GM18907 (cell line): ENCODE measurements around the gene KIAA0232.
"Not testable (repeated sequence)": the region's sequence is repeated elsewhere in the genome, so short reads cannot be mapped to it uniquely, and the experiment has no call there.

ENCODE experiments used
- ATAC-seq: cut with Tn5 transposase; IDR thresholded peaks from one replicate; pipeline ENCODE4 v1.9.1; 2021; ENCODE audit warnings: mild to moderate bottlenecking, moderate library complexity; ENCODE audit not compliant: unreplicated experiment

Gene KIAA0232

DNA sequence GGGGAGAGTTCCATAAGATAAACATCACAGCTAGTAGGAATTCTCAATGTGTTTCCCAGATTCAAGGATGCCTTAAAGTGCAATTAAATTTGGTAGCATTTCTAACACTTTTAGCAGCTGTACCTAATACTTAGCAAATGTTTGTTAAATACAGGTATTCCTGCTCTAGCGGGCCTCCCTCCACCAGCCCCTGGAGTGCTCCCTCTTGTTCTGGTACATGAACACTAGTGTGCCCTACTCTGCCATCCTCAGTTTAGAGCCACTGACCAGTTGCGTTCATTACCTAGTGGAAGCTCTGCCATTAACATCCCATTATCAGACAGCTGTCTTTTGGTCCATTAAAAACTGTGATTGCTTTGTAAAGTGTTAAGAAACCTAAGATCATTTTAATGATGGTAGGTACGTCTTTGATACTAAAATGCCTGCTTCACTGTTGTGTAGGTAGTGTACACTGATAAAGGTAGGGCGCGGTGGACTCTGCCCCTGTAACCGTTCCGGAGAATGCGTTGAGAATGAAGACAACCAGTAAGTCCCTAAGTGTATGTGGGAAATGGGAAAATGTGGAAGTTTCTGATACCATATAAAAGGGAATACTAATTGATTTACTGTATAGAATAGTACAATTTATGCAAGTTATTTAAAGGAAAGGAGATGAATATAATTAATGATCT lies 21.7 kb downstream of the KIAA0232 start:
- no peak for ATAC-seq

DNA sequence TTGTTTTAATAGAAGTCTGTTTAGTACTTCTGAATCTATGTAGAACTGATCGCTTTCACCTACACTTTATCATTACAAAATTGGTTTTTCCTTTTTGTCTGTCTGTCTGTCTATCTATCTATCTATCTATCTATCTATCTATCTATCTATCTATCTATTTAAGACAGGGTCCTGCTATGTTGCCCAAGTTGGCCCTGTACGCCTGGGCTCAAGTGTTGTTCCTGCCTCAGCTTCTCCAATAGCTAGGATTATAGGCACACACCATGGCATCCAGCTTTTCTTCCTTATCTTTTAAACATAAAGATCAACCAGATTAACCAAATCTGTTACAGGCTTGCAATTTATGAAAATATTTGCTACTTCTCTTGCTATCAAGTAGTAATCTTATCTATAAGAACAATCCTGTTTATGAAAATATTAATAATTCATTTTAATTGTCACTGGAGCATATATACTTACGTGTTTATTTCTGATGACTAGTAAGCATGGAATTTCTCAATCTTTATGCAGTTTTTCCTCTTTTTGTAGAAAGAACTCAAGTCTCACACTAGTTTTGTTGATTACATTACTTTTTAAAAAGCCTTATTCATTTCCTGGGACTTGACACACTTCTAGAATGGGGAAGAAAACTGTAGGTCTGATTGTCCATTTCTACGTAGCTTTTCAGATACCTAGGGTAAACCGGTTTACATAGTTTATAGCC lies 24.5 kb downstream of the KIAA0232 start:
- ATAC-seq = no peak

DNA sequence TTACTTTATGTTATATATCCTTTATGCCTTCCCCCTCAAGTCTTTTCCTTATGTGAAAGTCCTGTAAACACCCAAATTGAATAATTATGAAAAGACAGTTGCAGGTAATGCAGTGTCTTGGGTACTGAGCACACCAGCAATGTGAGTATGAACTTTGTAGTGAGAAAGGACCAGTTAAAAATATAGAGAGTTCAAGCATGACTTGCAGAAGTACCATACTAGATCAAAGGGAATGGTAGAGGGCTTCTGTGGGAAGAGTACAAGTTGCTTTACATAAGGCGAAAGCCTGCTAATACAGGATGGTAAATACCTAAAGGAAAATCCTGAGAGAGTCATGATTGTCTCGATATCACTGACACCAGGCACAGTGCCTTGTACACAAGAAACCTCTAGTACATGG lies 25.7 kb downstream of the KIAA0232 start:
- ATAC-seq = no peak

DNA sequence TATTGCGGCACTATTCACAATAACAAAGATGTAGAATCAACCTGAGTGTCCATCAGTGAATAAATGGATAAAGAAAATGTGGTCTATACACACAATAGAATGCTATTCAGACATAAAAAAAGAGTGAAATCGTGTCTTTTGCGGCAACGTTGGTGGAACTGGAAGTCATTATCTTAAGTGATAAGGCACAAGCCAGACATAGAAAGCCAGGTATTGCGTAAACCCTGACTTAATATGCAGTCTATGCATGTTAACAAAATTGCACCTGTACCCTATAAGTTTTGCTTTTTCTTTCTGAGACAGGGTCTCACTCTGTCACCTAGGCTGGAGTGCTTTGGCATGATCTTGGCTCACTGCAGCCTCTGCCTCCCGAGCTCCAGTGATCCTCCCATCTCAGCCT lies 28.6 kb downstream of the KIAA0232 start:
- ATAC-seq = no peak

DNA sequence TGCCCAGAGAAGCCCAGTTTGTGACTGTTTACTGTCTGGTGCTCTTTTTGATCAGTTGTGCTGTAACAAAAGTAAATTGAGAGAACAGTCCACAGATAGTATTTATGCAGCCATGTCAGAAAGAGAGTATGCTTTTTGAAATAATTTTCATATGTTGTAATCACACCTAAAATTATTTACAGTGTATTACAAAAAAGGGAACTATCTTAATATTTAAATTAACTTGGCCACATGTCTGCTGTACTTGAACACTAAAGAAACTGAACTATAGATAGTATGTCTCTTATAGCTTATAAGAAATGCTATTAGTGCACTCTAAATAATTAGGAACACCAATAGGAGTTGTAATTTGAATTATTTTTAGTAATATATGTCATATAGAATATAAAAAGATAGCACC lies 30.2 kb downstream of the KIAA0232 start:
- no peak for ATAC-seq

DNA sequence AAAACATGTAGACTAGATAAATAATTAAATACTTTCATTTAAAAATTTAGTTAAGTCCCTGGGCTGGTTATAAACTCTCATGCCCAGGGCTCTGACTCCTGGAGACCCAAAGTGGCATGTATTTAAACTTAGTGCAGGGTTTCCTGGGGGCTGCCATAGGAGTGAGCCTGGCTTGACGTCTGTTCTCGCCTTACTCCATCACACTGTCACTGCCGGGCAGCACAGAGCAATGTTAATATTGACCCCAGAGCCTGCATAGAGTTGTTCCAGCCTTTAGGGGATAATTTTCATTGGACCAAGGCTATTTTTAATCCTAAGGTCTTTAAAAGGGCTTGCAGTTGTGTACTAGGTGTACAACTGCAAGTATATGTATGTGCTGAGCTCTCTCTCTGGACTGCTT lies 31.2 kb downstream of the KIAA0232 start:
- no peak for ATAC-seq

DNA sequence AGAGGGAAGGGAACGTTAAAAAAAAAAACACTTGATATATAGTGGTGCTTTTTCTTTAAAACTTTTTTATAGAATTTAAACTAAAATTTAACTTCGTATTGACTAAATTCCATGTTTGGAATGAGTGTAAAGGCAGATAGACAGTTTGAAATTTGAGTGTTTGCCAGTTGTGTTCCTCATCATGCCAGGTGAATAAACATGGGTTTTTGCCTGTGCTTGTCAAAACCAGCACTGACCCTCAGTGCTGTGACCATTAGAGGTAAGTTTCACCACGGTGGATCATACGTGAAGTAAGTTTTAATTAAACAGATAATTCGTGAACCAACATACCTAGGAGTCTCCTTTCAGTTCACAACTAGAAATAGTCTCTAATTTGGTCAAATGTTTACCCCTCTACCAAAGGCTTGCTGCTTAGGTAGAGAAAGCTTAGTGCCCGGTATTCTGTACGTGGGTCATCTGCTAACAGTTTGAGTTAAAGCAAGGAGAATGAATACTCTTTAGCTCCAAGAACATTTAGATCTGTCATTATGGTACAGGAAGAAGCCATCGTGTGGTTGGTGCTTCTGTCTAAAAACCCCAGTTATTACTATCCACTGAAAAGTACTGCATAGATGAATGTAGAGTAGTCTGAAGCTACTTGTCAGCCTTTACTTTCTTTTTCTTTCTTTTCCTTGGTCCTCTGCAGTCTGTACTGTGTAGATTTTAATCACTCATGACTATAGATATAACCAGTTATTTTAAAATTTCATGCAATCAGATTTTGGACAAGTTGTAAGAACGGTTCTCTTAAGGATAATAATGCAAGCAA lies 32.7 kb downstream of the KIAA0232 start:
- ATAC-seq = no peak

DNA sequence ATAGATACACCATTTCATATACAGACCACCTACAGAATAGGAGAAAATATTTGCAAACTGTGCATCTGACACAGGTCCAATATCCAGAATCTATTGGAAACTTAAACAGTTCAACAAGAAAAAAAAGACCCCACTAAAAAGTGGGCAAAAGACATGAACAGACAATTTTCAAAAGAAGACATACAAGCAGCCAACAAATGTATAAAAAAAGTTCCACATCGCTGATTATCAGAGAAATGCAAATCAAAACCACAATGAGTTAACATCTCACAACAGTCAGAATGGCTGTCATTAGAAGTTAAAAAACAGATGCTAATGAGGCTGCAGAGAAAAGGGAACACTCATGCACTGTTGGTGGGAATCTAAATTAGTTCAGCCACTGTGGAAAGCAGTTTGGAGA lies 36.8 kb downstream of the KIAA0232 start:
- no peak for ATAC-seq

DNA sequence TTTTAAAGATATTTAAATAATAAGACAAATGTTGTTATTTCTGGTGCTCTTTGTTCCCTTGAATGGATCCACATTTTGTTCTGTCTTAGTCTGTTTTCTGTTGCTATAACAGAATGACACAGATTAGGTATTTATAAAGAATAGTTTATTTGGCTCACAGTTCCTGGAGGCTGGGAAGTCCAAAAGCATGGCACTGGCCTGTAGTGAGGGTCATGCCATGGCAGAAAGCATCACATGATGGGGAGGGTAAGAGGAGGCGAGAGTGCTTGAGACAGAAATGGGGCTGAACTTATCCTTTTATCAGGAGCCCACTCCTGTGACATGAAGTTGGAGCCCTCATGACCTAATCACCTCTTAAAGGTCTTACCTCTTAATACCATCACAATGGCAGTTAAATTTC lies 38.2 kb downstream of the KIAA0232 start:
- ATAC-seq = no peak

DNA sequence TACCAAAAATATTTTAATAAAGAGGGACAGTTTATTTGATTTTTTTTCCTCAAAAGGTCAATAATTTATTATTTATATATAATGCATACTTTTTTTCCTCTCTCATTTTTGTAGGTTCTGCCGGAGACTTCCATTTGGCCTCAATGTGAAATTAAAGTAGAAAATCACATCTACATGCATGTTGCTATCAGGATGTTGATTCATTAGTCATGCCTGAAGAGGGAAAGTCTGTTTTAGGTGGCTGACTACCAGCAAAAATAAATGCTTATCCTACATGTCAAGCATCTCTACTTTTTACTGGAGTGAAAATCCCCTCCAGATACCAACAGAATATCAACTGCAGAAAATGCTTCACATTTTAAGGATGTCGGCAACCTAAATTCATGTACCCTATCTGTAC lies 41.5 kb downstream of the KIAA0232 start:
- ATAC-seq = no peak

DNA sequence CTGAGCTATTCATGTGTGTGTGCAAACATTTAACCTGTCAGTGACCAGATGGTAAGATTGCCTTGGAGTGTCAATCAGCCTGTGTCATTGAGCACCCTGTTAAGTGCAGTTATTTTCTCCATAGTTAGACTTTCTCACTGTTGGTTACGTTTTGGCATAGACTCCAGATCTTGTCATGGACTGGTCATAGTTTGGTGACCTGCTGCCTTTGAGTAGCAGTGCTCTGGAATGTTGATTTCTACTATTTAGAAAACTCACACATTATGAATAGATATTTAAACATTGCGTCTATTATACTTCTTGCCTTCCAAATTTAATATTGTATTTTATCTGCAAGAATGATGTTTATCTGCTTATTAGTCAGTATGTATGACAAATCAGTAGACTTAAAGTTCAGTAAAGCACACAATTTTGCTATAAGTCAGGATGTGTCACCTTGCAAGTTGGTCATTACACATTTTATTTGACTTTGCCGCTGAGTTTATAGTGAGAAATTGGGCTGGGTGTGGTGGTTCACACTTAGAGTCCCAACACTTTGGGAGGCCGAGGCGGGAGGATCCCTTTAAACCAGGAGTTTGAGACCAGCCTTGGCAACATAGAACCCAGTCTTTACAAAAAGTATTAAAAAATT lies 42.4 kb downstream of the KIAA0232 start:
- ATAC-seq = no peak

DNA sequence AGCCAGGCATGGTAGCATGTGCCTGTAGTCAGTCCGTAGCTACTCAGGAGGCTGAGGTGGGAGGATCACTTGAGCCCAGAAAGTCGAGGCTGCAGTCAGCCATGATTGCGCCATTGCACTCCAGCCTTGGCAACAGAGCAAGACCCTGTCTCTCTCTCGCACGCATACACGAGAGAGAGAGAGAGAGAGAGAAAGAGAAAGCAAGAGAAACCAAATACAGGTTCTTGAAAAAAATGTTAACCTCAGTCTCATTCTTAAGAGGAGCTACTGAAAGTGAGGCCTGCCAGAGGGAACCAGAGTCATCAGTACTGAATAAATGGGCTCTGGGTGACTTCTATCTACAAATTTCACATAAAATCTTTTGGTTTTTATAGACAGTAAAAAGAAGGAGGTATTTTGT lies 42.9 kb downstream of the KIAA0232 start:
- ATAC-seq = no peak

DNA sequence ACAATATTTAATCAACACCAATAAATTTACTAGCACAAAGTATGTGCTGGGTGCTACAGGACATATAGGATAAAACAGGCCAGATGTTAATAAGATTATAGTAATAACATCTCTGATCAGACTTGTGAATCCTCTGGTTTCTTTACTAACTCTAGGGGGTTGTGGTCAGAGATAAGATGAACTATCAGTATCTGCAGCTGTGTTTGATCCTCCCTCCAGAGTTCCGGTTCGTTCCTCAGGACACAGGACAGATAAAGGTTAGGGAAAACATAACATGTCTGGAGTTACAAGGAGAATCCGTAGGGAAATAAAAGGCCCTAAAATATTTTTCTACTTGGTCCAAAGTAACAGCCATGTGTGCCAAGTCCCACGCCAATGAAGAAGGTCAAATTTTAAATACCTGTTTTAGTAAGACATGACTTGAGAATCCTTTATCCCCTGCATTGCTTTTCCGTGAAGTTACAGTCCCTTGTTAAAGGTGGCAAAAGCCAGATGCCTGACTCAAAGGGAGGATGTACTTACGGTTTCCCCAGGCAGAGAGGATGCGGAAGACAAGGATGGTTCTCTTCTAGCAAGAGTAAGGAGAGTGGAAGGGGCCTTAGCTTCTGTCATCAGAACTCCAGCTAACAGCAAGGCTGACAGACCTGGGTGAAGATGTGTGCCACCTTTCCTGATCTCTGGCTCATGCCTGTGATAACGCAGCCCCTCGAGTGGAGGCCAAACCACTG lies 44.4 kb downstream of the KIAA0232 start:
- ATAC-seq = no peak

DNA sequence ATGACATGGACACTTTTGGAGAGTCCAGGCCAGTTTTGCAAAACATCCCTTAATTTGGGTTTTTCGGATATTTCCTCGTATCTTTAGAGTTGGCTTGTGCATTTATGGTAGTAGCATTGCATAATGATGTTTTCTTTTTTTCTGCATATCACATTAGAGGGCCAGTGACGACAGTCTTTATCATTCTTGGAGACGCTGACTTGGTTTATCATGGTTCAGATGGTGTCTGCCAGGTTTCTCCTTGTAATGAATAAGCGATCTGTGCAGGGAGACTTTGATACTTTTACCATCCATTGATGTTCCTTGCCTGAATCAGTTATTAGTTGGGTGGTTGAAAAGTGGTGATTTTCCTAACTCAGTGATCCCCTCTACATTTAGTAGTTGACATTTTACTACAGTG lies 46.6 kb downstream of the KIAA0232 start:
- no peak for ATAC-seq

DNA sequence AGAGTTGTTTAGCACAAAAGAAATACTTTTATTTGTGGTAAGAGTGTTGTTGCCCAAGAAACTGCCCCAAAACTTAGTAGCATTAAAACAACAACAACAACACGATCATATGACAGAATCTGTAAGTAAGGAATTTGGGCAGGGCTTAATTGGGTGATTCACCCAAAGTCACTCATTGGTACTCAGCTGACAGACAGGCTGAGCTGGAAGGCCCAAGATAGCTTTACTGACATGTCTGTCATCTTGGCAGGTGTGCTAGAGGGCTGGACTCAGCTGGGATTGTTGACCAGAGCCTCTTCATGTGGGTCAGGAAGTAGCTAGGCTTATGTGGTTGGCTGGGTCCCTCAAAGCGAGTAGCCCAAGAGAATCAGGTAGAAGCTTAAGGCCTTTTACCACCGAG lies 52.3 kb downstream of the KIAA0232 start:
- no peak for ATAC-seq

DNA sequence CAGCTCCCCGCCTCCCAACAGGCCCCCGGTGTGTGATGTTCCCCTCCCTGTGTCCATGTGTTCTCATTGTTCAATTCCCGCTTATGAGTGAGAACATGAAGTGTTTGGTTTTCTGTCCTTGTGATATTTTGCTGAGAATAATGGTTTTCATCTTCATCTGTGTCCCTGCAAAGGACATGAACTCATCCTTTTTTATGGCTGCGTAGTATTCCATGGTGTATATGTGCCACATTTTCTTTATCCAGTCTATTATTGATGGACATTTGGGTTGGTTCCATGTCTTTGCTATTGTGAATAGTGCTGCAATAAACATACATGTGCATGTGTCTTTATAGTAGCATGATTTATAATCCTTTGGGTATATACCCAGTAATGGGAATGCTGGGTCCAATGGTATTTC lies 53.1 kb downstream of the KIAA0232 start:
- not testable (repeated sequence) for ATAC-seq

DNA sequence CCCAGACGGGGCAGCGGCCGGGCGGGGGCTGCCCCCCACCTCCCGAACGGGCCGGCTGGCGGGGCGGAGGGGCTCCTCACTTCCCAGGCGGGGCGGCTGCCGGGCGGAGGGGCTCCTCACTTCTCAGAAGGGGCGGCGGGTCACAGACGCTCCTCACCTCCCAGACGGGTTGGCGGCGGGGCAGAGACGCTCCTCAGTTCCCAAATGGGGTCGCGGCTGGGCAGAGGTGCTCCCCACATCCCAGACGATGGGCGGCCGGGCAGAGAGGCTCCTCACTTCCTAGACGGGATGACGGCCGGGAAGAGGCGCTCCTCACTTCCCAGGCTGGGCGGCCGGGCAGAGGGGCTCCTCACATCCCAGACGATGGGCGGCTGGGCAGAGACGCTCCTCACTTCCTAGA lies 54.6 kb downstream of the KIAA0232 start:
- ATAC-seq = not testable (repeated sequence)

DNA sequence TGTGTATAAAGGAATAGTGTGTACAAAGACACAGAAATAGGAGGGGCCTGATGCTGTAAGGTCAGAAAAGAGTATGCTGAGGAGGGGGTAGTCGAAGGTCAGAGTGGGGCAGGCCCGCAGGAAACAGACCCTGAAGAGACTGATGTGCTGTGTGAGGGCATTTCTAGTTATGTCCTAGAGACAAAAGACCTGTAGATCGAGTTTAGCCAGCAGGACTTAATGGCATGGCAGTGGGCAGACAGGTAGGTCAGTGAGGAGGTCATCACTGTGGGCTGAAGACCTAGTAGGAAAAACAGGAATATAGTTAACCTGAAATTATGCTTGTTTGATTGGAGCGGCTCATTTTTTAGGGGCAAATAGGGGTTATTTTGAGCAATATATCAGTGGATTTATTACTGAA lies 57.1 kb downstream of the KIAA0232 start:
- ATAC-seq = no peak

DNA sequence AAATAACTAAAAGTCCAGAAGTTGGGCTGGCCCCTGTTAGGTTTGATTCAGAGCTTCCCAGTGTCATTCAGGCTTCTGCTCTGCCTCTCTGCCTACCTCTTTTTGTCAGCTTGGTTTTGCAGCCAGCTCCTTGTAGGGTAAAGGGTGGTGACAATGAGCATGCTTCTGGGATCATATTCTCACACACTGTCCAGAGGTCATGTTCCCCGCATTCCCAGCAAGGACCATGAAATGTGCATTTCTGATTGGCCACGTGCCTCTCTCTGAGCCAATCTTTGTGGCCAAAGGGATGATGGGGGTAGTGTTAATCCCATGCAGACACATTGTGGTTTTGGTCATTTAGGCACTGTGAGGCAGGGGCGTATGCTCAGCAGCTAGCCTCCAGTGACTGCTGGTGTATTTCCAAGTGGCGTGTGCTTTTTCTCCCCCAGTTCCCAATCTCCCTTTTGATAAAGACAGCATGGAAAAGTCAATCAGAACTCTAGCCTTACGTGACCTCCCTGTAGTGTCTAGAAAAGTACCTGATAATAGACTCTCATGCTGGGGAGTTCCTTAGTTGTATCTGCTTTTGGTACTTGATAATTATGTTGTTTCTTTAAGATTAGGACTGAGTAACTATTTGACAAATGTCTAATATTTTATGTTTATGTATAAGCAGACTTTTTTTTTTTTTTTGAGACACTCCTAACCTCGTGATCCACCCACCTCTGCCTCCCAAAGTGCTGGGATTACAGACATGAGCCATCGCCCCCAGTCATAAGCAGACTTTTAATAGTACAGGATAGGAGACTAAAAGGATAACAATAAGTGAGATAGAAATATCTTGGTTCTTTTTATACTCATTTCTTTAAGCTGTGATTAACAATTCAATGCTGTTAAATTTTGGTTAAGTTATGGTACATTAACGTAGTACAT lies 57.8 kb downstream of the KIAA0232 start:
- ATAC-seq = no peak

DNA sequence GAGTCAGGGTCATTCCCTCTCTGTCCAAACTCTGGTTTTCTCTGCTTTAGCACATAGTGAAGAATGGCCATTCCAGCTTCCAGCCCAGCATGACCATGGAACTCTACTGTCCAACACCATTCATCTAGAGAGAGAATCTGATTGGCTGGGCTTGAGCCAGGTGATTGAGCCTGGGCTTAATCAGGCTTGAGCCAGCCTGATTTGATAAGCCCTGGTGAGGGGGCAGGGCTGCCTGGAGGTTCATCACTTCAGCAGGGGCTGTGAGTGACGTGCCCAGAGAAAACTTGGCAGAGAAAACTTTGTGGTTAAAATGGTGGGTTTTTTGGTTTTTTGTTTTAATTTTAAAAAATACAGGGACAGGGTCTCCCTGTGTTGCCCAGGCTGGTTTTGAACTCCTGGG lies 62.5 kb downstream of the KIAA0232 start:
- ATAC-seq = no peak
